HG03354 (cell line): ENCODE results near the gene PDK2.
"Not testable (repeated sequence)": the region's sequence is repeated elsewhere in the genome, so short reads cannot be mapped to it uniquely, and the experiment has no call there.

ENCODE experiments used
- ATAC-seq: cut with Tn5 transposase; IDR thresholded peaks from one replicate; pipeline ENCODE4 v1.9.1; 2021; ENCODE audit warnings: mild to moderate bottlenecking; ENCODE audit not compliant: unreplicated experiment, poor library complexity, severe bottlenecking

The PDK2 gene

GRCh38 chr17:50057521-50057991 lies 37.6 kb upstream of the PDK2 start:
- ATAC-seq = no peak

DNA sequence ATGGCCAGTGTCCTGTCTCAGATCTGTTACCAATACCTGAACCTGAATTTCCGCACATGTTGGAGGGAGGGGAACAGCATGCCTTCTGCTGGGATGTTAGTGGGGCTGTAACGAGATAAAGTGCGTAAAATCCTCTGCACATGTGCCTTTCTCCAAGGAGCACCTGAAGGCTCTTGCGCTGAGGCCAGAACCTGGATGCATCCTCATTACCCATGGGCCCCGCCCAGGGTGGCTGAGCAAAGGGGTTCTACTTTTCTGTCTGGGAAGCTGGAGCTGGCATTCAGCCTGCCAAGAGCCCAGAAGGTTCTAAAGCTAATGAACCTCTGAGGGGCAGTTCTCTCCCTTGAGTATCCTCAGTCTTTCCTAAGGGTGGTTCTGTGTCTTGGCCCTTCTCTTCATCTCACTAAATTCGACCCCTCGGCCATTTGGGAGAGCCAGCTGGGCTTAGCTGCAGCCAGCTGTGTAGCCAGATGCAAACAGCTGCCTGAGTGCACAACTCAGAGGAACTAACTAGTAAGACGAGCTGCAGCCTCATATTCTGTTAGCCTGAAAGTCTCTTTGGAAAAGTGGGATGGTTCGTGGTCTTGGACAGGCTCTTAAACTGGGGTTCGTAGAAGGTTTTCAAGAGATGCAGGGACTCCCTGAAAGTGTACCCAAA lies 36.7 kb upstream of the PDK2 start:
- no peak for ATAC-seq

GRCh38 chr17:50059256-50059655 lies 35.9 kb upstream of the PDK2 start:
- ATAC-seq = no peak

DNA sequence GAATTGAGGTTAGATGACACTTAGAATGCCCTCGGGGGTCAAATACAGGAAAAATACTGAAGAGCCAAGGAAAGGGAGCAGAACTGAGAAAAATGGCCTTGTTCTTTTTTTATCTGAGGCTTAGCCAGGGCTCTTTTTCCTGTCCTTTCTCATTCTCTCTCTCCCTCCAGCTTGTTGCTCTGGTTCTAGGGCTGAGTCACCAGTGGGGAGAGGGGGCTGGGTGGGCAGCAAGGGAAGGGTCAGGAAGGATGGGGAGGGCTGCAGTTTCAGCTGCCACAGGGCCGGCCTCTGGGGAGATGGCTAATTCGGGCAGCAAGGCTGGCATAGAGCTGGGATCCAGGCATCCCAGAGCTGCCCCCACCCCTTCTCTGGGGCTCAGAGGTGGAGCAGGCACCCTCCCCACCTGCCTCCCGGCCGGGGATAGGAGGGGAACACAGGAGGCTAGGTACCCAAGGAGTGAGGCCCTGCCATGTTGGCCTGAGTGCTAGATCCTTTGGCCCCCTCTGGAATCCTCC lies 35.3 kb upstream of the PDK2 start:
- ATAC-seq = no peak

DNA sequence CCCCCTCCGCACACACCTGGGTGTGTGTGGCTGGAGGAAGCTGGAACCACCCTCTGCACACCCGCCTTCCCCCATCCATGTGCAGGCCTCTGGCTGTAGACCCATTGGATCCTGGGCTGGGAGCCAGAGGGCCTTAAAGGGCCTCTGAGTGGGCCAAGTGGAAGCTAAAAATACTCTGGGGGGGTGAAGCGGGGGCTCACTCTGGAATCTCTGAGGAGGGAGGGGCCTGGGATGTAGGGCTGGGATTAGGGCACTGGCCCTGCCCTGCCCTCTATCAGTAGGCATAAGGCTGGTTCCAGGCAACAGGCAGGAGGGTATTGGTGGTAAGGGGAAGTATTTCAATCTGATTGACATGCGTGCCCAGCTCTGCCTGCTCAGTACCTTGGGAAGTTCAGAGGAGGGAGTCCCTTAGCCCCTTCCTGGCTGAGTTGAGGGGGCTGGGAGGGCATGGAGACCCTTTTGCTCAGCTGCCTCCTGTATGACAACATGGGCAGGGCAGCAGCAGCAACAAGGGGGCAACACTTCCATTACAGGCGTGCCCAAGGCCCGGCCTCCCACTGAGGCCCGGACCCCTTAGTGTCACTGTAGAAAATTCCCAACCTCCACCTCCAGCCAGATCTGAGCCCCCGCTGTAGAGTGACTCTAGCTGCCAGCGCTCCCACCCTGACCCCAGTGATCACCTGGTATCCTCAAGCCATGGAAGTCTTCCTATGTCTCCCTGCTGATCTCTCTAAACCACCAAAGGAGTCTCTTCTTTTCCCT lies 34.0 kb upstream of the PDK2 start:
- no peak for ATAC-seq

DNA sequence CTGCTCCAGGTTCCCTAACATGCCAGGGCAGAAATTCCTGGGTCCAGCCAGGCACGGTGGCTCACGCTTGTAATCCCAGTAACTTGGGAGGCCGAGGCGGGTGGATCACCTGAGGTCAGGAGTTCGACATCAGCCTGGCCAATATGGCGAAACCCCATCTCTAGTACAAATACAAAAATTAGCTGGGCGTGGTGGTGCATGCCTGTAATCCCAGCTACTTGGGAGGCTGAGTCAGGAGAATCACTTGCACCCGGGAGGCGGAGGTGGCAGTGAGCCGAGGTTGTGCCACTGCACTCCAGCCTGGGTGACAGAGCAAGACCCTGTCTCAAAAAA lies 33.5 kb upstream of the PDK2 start:
- ATAC-seq = not testable (repeated sequence)

DNA sequence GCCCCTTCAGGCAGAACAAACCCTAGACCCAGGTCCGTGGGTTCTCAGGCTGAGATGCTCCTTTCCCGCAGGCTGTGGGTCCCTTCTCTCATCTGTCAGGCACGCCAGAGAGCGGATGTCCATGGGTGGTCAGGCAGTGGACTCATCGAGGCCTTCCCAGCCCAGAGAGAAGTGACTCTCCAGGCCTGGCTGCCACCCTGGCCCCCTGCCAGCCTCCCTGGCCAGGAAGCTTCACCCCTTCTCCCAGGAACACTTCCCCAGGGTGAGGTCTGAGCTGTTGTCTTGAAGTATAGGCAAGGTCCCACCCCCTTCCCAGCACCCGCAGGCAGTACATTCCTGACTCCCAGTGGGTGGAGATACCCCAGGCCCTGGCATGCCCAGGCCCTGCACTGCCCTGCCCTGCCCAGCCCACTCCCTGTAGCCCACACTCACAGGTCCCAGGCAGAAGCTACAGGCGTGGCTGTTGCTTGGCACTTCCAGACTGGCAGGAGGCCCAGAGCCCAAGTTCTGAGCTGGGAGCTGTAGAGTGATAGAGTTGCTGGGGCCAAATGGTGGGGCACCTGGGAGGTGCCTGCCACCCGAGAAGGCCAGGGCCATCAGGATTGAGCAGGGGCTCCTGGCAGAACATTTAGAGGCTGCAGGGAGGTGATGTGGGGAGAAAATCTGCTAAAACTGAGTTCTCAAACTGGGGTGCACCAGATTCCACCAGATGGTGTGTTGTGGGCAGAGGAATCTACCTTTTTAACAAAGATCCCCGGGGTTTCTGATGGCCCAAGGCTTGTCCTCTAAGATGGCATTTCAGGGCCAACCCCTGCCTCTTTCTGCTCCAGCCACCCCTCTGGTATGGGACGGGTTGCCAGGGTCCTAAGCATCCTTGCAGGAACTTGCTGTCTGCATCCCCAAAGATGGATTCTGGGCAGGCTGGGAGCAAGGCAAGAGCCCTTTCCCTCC lies 32.6 kb upstream of the PDK2 start:
- no peak for ATAC-seq

- no peak for ATAC-seq
These were observed 31.4 kb upstream of the PDK2 start for GRCh38 chr17:50063561-50064252.

DNA sequence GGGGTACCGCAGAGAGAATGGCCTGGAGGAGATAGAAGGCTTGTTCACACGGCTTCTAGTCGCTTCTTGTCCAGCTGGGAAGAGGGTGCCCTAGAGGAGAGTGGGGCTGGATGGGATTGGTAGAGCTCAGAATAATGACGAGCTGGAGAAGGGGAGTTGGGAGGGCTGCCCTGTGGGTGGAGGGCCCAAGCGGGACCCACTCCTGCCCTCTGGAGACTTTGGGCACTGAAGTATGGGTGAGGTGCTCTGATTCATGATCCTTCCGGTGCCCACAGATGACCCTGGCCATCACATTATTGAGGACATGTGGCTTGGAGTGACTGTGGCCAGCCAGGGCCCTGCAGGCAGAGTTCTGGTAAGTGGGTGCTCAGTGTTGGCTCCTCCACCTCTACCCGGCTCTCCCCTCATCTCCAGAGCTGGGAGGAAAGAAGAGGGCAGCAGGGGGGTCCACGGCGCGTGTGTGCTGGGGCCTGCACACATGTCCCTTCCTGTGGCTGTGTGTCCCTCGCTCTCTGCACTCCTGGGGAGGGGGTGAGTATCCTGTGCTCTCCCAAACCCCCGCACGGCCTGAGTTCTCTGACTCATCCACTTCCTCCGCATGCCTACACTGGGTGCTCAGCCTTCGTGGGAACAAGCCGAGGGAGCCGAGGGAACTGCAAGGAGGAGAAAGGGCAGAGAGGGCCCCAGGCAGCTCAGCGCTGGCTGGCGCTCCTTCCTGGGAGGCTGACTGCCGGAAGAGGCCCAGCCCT lies 30.7 kb upstream of the PDK2 start:
- ATAC-seq = no peak

DNA sequence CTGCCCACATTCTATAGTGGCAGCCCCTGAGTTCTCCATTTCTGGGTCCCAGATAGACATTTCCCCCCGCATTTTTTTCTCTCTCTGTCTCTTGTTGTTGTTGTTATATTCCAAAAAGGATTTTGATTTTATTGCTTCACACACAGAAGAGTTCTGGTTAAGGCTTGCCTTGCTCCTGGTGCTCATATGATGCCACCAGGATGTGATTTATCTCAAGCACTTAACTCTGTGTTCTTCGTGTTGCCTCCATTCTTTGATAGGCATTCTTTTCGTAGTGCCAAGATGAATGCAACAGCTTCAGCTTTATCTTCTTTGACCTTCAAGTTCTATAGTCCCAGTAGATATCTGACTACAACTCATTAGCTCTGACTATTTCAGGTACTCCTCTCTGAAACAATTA lies 30.1 kb upstream of the PDK2 start:
- ATAC-seq = no peak

DNA sequence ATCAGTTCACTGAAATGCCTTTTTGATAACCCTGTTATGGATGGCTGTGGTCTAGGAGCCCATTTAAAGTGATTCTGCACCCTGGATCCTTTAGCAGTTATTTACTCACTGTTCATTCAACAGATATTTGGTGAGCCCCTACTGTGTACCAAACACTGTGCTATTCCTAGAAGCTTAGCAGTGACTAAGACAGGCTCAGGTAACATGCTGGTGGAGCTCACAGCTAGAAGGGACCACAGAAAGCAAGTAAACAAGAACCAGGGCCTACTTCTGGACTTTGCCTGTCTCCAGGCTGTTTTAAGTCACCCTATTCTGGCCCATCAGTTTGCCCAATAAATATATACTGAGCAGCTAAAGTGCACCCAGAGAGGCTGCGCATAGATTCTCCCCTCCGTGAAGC lies 28.2 kb upstream of the PDK2 start:
- no peak for ATAC-seq

DNA sequence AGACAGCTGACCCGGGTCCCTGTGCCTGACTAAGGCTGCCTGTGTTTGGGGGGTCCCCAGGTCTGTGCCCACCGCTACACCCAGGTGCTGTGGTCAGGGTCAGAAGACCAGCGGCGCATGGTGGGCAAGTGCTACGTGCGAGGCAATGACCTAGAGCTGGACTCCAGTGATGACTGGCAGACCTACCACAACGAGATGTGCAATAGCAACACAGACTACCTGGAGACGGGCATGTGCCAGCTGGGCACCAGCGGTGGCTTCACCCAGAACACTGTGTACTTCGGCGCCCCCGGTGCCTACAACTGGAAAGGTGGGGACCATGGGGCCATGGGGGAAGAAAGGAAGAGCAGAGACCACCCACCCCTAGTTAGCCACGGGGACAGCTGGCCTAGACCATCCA lies 27.2 kb upstream of the PDK2 start:
- ATAC-seq = no peak

DNA sequence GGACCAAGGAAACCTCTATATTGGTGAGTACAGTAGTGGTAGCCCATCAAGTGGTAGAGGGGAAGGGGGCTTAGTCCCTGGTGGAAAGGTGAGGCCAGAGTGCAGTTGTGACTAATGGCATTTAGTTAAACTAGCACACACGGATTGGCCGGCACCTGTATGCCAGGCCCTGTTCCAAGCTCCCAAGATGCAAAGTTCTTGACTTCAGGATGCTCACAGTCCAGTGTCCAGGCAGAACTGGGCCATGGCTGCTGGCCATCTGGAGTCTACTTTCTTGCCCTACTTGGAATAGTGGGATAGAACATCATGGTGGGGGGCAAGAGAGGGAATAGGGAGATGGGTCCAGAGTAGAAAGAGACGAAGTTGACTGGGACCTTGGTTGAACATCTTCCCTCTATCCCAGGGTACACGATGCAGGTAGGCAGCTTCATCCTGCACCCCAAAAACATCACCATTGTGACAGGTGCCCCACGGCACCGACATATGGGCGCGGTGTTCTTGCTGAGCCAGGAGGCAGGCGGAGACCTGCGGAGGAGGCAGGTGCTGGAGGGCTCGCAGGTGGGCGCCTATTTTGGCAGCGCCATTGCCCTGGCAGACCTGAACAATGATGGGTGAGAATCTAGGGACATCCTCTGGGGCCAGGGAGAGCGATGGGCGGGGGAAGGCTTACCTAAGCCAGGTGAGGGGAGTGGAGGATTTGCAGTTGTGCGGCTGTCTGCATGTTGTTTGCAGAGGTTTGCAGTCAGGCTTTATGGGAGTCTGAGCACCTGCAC lies 24.1 kb upstream of the PDK2 start:
- ATAC-seq = no peak

DNA sequence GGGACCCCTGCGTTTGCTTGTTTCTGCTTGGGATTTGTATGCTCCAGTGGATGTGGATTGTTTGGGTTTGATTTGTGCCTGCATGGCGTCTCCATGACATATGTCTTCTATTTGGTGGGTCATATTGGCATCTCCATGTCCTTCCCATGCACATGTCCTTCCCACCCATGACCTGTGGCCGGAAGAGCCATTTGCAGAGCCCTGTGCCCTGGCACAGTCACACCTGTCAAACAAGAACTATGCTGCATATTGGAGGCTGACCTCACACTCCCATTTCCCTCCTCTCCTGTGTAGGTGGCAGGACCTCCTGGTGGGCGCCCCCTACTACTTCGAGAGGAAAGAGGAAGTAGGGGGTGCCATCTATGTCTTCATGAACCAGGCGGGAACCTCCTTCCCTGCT lies 23.5 kb upstream of the PDK2 start:
- ATAC-seq = no peak

DNA sequence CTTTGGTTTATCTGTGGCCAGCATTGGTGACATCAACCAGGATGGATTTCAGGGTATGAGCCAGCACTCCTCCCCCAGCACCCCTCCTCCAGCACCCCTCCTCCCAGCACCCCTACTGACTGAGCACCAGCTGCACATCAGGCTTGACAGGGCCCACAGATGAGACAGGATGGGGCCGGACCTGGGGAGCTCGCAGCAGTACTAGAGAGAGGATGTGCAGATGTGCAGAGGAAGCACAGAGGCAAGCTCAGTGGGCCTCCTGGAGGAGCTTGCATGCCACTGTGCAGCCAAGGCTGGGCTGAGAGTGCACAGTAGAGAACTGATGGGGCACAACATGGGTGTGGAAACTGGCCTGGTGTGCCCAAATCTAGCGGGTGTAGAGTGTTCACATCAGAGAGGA lies 23.0 kb upstream of the PDK2 start:
- ATAC-seq = no peak

DNA sequence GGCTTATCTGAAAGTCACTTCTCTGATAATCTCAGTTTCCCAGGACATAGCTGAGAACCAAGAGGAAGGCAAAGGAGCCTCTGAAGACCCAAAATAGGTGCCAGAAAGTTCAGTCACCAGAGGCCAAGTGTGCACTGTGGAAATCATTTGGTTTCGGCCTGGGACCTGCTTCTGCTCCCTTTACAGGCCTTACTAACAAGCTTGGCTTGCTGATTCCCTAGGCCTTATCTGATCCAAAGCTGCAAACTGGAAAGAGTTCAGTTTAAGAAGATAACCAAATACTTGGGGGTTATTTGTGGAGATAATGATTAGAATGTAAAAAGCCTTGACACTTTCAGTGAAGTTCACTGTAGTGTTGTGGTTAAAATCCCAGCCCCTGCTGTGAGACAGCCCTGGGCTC lies 22.2 kb upstream of the PDK2 start:
- no peak for ATAC-seq

DNA sequence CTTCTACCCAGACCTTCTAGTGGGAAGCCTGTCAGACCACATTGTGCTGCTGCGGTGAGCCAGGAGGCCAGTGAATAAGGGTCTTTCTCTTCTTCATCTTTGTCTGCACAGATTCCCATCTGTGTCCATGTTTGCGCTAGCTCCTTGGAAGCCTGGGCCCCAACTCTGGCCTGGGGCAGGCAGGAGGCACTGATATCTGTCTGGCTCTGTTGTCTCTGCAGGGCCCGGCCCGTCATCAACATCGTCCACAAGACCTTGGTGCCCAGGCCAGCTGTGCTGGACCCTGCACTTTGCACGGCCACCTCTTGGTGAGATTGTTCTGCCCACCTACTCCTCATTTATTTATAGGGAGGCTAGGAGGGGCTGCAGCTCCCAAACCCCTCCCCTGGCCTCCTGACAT lies 20.9 kb upstream of the PDK2 start:
- ATAC-seq = no peak

GRCh38 chr17:50075446-50076032 lies 19.6 kb upstream of the PDK2 start:
- ATAC-seq = no peak
